ENCODE results near the gene GABBR2.

GABBR2 gene

GRCh38 chr9:98572054-98572627 is 136.6 kb downstream of the GABBR2 start:
- in situ Hi-C loops (cut with MboI; ENCODE audit: low sequenced_read_pairs) = no loop called here

- in situ Hi-C loops (cut with MboI; ENCODE audit: low sequenced_read_pairs) = no loop called here
Measured at GRCh38 chr9:98571643-98572042, 137.1 kb downstream of the GABBR2 start.

GRCh38 chr9:98570663-98571440 is 137.9 kb downstream of the GABBR2 start:
- in situ Hi-C loops (cut with MboI; ENCODE audit: low sequenced_read_pairs) = no loop called here

GRCh38 chr9:98570055-98570454 is 138.7 kb downstream of the GABBR2 start:
- in situ Hi-C loops (cut with MboI; ENCODE audit: low sequenced_read_pairs) = no loop called here

GRCh38 chr9:98569491-98569890 is 139.2 kb downstream of the GABBR2 start:
- in situ Hi-C loops (cut with MboI; ENCODE audit: low sequenced_read_pairs) = no loop called here

- in situ Hi-C loops (cut with MboI; ENCODE audit: low sequenced_read_pairs) = no loop called here
Measured at GRCh38 chr9:98568909-98569469, 139.7 kb downstream of the GABBR2 start.

- in situ Hi-C loops (cut with MboI; ENCODE audit: low sequenced_read_pairs) = no loop called here
Measured at GRCh38 chr9:98568234-98568908, 140.4 kb downstream of the GABBR2 start.

- in situ Hi-C loops (cut with MboI; ENCODE audit: low sequenced_read_pairs) = no loop called here
Measured at GRCh38 chr9:98567540-98568233, 141.0 kb downstream of the GABBR2 start.

GRCh38 chr9:98565152-98566135 is 143.3 kb downstream of the GABBR2 start:
- in situ Hi-C loops (cut with MboI; ENCODE audit: low sequenced_read_pairs) = no loop called here

- in situ Hi-C loops (cut with MboI; ENCODE audit: low sequenced_read_pairs) = no loop called here
Measured at GRCh38 chr9:98564714-98565113, 144.0 kb downstream of the GABBR2 start.

- in situ Hi-C loops (cut with MboI; ENCODE audit: low sequenced_read_pairs) = no loop called here
Measured at GRCh38 chr9:98563988-98564387, 144.7 kb downstream of the GABBR2 start.

- in situ Hi-C loops (cut with MboI; ENCODE audit: low sequenced_read_pairs) = no loop called here
Measured at GRCh38 chr9:98563212-98563907, 145.4 kb downstream of the GABBR2 start.

- in situ Hi-C loops (cut with MboI; ENCODE audit: low sequenced_read_pairs) = no loop called here
Measured at GRCh38 chr9:98559561-98559960, 149.2 kb downstream of the GABBR2 start.

- in situ Hi-C loops (cut with MboI; ENCODE audit: low sequenced_read_pairs) = no loop called here
Measured at GRCh38 chr9:98558575-98558974, 150.2 kb downstream of the GABBR2 start.

GRCh38 chr9:98556511-98556910 is 152.2 kb downstream of the GABBR2 start:
- in situ Hi-C loops (cut with MboI; ENCODE audit: low sequenced_read_pairs) = no loop called here

GRCh38 chr9:98555651-98556465 is 152.9 kb downstream of the GABBR2 start:
- in situ Hi-C loops (cut with MboI; ENCODE audit: low sequenced_read_pairs) = no loop called here

GRCh38 chr9:98554752-98555151 is 154.0 kb downstream of the GABBR2 start:
- in situ Hi-C loops (cut with MboI; ENCODE audit: low sequenced_read_pairs) = no loop called here

GRCh38 chr9:98552331-98552730 is 156.4 kb downstream of the GABBR2 start:
- in situ Hi-C loops (cut with MboI; ENCODE audit: low sequenced_read_pairs) = no loop called here
